Neural progenitor cell (in vitro differentiated cells): Measurements from ENCODE around the gene NBR1.

Experiments used
- EZH2 ChIP-seq: fragments of 200-600 bp; sonication (generic); IDR thresholded peaks from 2 replicates; pipeline ENCODE4 v1.6.1; 2017; ENCODE audit warnings: antibody characterized with exemption, mild to moderate bottlenecking, moderate library complexity
- EZH2phosphoT487 ChIP-seq: fragments of 200-600 bp; sonication (generic); IDR thresholded peaks from 2 replicates; pipeline ENCODE4 v1.6.1; 2017; ENCODE audit warnings: antibody characterized with exemption
- TF ChIP-seq, protein P1 (sequence below): fragments of 200-600 bp; sonication (generic); IDR thresholded peaks from 2 replicates; pipeline ENCODE4 v1.5.1; 2017; ENCODE audit warnings: antibody characterized with exemption, mild to moderate bottlenecking

DNA sequence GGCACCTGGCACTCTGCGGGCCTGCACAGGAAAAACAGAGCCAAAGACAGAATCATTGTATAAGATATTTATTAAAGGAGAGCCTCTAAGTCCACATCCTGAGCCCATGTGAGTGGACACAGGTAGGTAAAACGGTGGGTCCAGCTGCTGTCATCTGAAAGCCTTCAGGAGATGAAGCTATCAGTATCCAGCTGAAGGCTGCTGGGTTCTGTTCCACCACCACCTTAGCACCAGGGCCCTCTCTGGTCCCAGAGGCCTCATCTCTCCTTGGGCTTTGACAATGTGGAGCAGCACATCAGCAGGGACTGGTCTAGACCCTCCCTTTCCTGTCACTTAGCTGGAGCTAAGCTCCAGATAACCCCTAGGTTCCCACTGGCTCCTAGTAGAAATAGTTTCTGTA is 48.0 kb downstream of the NBR1 start:
- TF ChIP-seq, protein P1, sequence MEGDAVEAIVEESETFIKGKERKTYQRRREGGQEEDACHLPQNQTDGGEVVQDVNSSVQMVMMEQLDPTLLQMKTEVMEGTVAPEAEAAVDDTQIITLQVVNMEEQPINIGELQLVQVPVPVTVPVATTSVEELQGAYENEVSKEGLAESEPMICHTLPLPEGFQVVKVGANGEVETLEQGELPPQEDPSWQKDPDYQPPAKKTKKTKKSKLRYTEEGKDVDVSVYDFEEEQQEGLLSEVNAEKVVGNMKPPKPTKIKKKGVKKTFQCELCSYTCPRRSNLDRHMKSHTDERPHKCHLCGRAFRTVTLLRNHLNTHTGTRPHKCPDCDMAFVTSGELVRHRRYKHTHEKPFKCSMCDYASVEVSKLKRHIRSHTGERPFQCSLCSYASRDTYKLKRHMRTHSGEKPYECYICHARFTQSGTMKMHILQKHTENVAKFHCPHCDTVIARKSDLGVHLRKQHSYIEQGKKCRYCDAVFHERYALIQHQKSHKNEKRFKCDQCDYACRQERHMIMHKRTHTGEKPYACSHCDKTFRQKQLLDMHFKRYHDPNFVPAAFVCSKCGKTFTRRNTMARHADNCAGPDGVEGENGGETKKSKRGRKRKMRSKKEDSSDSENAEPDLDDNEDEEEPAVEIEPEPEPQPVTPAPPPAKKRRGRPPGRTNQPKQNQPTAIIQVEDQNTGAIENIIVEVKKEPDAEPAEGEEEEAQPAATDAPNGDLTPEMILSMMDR = no peak
- TF ChIP-seq EZH2phosphoT487 = no peak
- no peak for TF ChIP-seq EZH2
